ENCODE measurements around the gene NOG.

Gene NOG

GRCh38 chr17:56640116-56640515 is 46.6 kb downstream of the NOG start:
- peaks cover 55% of the 10 kb centered on the region for H3K27me3 Mint-ChIP-seq (ENCODE audit: low read depth, poor library complexity)
- H3K4me1 Mint-ChIP-seq = peaks cover 16% of the 10 kb centered on the region
- no peak for DNase-seq
- H3K27ac Mint-ChIP-seq = no peak overlapping the region
- no peak overlapping the region for H3K4me3 Mint-ChIP-seq
- H3K9me3 Mint-ChIP-seq = no peaks in the 10 kb centered on the region
- no peaks in the 10 kb centered on the region for H3K36me3 Mint-ChIP-seq (ENCODE audit: low read depth)
- no peak for TF ChIP-seq CTCF (IDR thresholded peaks at IDR 0.05)

- no peaks in the 10 kb centered on the region for H3K9me3 Mint-ChIP-seq
- TF ChIP-seq CTCF (IDR thresholded peaks at IDR 0.05) = no peak
These were observed 47.9 kb downstream of the NOG start for GRCh38 chr17:56641373-56641772.

GRCh38 chr17:56641894-56642293 is 48.4 kb downstream of the NOG start:
- Mint-ChIP-seq H3K4me3 (no peak overlapping the region), H3K27me3 (ENCODE audit: low read depth, poor library complexity) (peaks cover 60% of the 10 kb centered on the region), H3K9me3 (no peaks in the 10 kb centered on the region), H3K27ac (no peak overlapping the region), H3K4me1 (peaks cover 12% of the 10 kb centered on the region), H3K36me3 (ENCODE audit: low read depth) (no peaks in the 10 kb centered on the region)
- DNase-seq = no peak
- no peak for TF ChIP-seq CTCF (IDR thresholded peaks at IDR 0.05)

More at GRCh38 chr17:56641373-56641772, 47.9 kb downstream of the NOG start:
- peaks cover 62% of the 10 kb centered on the region for H3K27me3 Mint-ChIP-seq (ENCODE audit: low read depth, poor library complexity)
- no peak overlapping the region for H3K4me3 Mint-ChIP-seq
- H3K27ac Mint-ChIP-seq = no peak overlapping the region
- H3K36me3 Mint-ChIP-seq (ENCODE audit: low read depth) = no peaks in the 10 kb centered on the region
- H3K4me1 Mint-ChIP-seq = peaks cover 16% of the 10 kb centered on the region
- DNase-seq = no peak

GRCh38 chr17:56642424-56642823 is 48.9 kb downstream of the NOG start:
- Mint-ChIP-seq H3K27me3 (ENCODE audit: low read depth, poor library complexity) (peaks cover 62% of the 10 kb centered on the region), H3K9me3 (no peaks in the 10 kb centered on the region), H3K27ac (no peak overlapping the region), H3K36me3 (ENCODE audit: low read depth) (no peaks in the 10 kb centered on the region), H3K4me3 (no peak overlapping the region), H3K4me1 (peaks cover 10% of the 10 kb centered on the region)
- TF ChIP-seq CTCF (IDR thresholded peaks at IDR 0.05) = no peak
- no peak for DNase-seq
